ENCODE results near the gene TMEM47. TPM values are rescaled to one million over a fixed set of nuclear protein-coding genes. Genes with fewer than 3 reads are reported as not detected.

TMEM47 gene
- 10 to 100 TPM in 2 of 3 donors, 1 to 10 TPM in 1; 2.7 to 13.6 (median 10.5) TPM for polyA plus RNA-seq

DNA sequence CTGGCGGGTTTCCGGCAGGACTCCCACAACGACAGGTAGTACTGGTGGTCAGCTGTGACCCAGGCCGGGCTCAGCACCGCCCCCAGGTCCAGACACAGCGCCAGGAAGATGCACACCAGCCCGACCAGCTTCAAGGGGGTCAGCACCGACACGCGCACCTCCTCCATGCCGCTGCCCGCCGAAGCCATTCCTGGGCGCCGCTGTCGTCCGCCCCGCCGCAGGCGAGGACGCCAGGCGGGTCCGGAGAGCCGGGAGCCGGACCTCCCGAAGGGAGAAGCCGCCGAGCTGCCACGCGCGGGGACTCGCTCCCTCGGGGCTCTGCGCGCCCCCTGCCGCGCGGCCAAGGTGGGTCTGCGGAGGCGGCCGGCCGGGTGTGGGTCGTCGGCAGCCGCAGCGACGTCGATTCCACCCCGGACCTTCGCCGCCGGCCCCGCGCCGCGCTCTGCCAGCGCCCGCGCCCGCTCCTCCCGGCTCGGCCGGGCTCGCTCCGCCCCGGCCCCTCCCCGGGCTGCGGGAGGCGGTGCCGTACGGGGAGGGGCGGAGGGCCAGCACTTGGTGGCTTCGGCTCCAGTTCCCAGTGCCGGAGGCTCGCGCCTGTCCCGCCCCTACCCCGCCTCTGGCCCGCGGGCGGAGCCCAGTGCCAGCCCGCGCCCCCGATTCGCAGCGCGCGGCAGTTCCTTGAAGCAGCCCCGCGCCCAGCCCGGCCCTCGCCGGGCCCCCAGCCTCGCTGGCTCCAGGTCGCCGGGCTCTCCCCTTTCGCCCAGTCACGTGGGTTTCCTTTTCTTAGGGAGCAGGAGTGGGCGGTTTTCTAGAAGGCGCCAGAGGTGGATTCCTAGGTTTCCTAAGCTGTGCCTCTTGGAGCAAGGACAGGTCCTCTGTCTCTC is at the start of gene TMEM47:
TMEM47 (minus strand) TSS at position 444 of the 884 bp plus-strand sequence; CDS start at position 188, 256 bp downstream.
- 1 to 20% (median 2%) methylated on average over 48 to 95 of the region's 100 CpGs for WGBS, 3 donors
- no peak within 1 kb of the TSS for H3K27ac ChIP-seq (ENCODE audit: low read depth, low read length)

DNA sequence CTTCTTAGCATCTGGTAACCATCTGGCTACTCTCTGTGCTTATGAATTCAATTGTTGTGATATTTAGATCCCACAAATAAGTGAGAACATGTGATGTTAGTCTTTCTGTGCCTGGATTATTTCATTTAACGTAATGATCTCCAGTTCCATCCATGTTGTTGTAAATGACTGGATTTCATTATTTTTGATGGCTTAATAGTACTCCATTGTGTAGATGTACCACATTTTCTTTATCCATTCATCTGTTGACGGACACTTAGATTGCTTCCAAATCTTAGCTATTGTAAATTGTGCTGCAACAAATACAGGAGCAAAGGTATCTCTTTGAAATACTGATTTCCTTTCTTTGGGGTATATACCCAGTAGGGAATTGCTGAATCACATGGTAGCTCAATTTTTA is 30.0 kb upstream of the TMEM47 start:
- no peak overlapping the region for H3K27ac ChIP-seq (ENCODE audit: low read depth, low read length)
- WGBS, 3 donors: 43 to 67% (median 50%) methylated on average over 2 of the region's 2 CpGs

DNA sequence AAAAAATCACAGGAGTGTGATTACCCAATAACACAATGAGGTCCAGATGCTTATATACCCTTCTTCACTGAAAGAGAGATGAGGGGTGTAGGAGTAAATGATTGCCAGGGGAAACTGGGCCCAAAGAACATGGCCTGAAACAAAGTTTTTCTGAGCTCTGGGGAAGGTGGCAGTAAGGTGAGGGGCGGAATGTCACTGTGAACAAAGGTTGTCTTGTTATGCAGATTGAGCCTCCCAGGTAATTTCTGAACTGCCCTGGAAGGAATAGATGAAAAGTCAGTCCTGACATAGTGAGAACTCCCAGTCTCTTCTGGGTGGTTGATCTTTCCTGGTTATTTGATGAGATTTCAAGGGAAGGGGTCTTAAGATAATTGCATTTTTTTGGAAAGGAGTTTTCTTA is 2.5 kb upstream of the TMEM47 start:
- no peak overlapping the region for H3K27ac ChIP-seq (ENCODE audit: low read depth, low read length)
- WGBS, 3 donors: 58 to 97% (median 80%) methylated on average over 1 of the region's 1 CpG

DNA sequence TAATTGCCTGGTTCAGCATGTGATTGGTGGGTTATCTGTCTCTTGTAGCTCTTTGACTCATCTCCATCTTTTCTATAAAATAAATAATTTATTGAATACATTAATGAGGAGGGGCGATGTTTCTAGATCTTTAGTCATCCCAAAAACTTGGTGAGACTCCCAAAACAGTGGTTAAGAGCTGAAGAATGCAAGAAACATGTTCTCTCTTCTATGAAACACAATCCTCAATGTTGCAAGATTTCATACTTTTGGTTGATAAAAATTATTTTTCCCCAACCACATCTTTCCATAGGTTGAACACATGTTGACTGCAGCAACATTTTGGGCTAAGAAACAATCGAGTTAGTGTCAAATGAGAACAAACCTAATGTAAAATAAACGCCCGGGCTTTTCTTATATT is 1.2 kb upstream of the TMEM47 start:
- 68 to 84% (median 71%) methylated on average over 4 of the region's 4 CpGs for WGBS, 3 donors
- no peak overlapping the region for H3K27ac ChIP-seq (ENCODE audit: low read depth, low read length)

DNA sequence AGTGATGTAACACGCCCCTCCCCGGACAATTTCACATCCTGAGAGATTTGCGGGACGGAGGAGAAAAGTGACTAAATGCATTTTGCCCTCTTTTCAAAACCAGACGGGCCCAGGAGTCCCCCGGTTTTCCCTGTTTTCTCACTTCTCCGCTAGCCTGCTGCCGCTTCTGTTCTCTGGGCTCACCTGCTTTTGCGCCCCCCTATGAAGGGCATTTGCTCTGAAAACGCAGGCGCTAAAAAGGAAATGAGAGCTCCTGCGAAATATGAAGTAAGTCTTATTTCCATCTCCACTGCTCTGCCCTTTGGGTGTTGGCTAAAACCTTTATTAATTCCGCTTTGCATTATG is 613 bp upstream of the TMEM47 start:
- 4 to 29% (median 6%) methylated on average over 13 of the region's 13 CpGs for WGBS, 3 donors
- no peak overlapping the region for H3K27ac ChIP-seq (ENCODE audit: low read depth, low read length)

DNA sequence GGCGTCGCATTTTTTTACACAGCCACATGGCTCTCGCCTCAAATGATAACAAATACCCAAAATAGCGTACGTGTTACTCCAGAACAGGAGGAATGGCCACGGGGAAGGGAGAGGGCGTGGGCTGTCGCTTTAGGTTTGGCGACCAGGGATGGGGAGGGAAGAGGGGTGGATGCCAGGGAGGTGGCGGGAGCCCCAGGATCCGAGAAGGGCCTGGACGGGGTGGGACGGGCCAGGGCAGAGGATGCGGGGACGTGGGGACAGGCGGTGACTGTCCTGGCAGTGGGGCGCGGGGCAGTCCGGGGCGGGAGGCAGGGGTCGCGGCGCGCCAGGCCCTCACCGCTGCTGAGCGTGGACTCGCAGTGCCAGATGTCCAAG is 631 bp downstream of the TMEM47 start:
- WGBS, 3 donors: 2 to 29% (median 3%) methylated on average over 16 to 27 of the region's 27 CpGs
- H3K27ac ChIP-seq (ENCODE audit: low read depth, low read length): no peak overlapping the region

DNA sequence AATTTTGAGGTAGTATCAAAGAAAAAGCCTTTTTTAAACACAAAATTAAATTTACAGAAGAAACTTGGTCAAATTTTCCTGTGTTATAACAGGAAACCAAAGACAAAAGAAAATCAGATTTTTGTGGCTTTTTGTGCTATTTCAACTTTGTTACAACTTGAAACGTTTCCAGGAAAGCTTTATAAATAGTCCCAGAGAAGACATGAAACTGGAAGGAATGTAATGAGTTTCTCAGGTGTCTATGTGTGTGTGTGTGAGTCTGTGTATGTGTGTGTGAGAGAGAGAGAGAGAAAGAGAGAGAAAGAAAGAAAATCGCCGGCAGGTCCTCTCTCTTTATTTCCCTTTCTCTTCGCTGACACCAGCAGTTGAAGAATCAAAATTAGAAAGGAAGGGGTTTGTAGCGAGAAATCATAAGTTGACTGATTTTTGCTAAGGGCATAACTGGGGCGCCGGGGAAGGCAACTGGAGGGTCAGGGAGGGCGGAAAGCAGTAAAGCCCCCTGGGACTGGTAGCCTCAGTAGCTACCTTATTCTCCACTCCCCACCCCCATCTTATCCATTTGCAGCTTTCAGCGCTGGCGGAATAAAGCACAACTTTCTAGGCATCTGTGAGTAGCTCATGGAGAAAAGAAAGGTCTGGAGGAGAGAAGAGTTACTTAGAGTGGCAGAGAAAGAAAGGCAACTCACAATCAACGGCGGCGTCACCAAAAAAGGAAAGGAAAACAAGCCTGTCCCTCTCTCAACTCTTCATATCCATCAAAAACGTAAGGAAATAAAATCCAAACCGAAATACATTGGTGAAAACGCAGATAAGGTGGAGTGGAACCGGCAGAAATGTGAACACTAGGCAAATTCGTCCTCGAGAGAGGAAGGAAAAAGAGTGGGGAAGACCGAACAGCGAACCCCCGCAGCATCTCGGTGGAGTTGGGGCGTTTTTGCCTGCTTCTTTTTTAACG is 1.3 kb downstream of the TMEM47 start:
- WGBS, 3 donors: 2 to 22% (median 5%) methylated on average over 18 to 25 of the region's 25 CpGs
- no peak overlapping the region for H3K27ac ChIP-seq (ENCODE audit: low read depth, low read length)

DNA sequence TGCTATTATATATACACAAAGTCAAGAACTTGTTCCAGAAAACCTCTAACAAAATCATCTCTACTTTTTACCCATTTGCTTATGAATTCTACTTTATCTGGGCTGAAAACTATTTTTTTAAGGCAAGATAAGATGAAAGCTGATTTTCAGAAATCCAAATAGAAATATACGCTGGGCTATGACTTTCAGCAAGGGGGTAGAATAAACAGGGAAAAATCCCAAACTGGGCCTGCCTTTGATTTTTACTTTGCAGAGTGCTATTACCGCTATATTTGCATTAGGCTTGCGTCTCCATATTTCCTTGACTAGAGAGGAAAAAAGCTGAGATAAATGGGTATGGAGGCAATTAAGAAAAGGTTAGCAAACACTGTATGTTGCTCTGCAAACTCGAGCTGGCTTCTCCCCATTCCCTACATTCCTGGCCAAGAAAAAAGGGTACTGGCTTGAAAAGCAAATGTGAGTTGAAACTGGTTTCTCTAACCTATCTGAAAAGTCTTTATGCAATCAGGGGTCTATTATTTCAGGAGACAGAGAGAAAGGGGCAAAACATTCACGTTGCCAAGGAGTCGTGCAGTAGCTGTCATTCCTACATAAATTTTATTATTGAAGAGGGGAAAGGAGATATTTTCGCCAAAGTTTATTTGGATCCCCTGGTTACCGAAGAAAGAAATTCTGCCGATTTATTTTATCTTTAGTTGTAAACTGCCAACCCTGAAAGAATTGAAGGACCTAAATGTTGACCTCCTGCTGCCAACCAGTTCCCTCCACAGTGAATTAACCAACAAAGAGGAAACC is 2.2 kb downstream of the TMEM47 start:
- WGBS, 3 donors: 35 to 51% (median 38%) methylated on average over 9 of the region's 9 CpGs
- H3K27ac ChIP-seq (ENCODE audit: low read depth, low read length): no peak overlapping the region

DNA sequence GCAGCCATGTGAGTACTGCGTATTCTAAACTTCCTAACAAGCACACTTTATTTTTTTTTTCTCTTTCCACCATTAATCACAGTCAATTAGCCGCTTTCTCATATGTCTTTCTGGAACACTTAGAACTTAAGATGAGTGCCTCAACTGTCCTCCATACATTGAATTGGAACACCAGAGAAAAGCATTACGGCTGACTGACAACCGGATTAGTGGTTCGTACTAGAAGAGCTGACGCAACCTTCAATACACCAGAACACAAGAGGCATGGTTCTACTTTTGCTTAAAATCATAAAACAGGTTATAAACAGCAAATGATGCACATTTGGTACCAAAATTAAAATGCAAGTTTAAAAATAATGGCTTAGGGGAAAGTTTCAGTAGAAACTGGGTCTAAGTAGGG is 3.3 kb downstream of the TMEM47 start:
- H3K27ac ChIP-seq (ENCODE audit: low read depth, low read length): no peak overlapping the region
- 43 to 86% (median 57%) methylated on average over 6 of the region's 6 CpGs for WGBS, 3 donors

DNA sequence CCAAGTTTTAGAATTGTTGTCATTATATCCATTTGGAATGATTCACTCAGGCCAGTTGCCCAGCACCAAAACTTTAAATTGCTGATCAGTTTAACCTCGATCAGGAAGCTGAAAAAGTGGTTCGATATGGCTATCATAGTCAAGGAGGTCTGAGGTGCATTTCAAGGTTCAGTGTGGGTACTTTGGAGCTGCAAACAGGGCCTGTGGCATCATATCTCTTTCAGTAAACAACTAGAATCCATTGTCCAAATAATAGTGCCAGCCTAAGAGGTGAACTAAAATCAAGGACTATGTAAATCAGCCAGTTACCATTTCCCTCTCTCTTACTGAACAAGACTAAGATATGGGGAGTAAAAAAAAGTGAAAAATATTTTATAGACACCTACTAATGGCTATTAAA is 14.2 kb downstream of the TMEM47 start:
- WGBS, 3 donors: 30 to 82% (median 80%) methylated on average over 2 of the region's 2 CpGs
- no peak overlapping the region for H3K27ac ChIP-seq (ENCODE audit: low read depth, low read length)

DNA sequence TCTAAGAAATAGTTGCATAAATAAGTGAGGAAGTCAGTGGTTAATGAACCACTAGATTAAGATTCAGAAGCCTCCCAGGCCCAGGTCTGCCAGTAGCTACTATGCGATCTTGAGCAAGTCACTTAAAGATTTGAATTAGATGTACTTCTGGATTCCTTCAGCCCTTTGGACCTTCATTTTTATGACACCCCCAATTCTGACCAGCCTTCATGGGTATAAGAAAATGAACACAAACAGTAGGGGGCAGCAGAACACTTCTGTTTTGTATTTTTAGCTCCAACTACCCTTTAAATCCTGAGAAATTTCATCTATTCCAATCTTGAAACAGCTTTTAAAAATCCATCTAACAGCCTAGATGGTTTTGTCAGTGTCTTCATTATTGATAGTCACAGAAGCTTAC is 19.0 kb downstream of the TMEM47 start:
- WGBS, 3 donors: 40 to 60% (median 50%) methylated on average over 1 of the region's 1 CpG
- no peak overlapping the region for H3K27ac ChIP-seq (ENCODE audit: low read depth, low read length)

DNA sequence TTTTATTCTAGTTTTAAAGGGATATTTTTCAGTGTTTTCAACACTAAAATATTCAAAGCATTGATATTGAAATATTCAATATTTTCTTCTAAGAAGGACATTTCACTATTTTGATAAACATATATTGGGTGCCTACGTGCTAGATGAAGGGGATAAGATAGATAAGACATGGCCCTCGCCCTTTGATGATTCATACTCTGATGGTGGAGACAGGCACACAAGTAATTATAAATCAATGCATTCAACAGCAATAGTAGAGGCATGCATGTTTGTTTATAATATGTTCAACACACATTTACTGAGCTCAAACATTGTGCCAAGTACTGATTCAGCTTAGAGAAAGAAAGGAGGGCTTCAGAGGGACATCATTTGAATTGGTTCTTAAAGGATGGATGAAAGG is 22.7 kb downstream of the TMEM47 start:
- 51 to 80% (median 65%) methylated on average over 2 of the region's 2 CpGs for WGBS, 3 donors
- H3K27ac ChIP-seq (ENCODE audit: low read depth, low read length): no peak overlapping the region

DNA sequence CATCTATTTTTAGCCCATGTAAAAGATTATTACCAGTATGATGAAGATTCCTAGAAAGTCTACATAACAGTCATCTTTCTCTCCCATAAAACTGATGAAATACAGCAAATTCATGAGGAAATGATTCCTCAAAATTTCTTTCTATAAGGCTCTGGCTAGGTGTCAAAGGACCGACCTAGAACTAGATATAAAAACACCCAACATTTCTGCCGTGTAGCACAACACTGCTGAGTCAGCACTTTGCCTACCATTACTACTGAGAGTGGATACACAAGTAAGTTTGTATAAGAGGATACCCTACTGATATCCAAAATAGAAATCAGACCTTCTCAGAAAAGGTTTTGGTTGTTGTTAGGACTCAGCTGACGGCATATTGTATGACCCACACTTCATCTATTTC is 24.7 kb downstream of the TMEM47 start:
- 57 to 59% (median 59%) methylated on average over 3 of the region's 3 CpGs for WGBS, 3 donors
- no peak overlapping the region for H3K27ac ChIP-seq (ENCODE audit: low read depth, low read length)

DNA sequence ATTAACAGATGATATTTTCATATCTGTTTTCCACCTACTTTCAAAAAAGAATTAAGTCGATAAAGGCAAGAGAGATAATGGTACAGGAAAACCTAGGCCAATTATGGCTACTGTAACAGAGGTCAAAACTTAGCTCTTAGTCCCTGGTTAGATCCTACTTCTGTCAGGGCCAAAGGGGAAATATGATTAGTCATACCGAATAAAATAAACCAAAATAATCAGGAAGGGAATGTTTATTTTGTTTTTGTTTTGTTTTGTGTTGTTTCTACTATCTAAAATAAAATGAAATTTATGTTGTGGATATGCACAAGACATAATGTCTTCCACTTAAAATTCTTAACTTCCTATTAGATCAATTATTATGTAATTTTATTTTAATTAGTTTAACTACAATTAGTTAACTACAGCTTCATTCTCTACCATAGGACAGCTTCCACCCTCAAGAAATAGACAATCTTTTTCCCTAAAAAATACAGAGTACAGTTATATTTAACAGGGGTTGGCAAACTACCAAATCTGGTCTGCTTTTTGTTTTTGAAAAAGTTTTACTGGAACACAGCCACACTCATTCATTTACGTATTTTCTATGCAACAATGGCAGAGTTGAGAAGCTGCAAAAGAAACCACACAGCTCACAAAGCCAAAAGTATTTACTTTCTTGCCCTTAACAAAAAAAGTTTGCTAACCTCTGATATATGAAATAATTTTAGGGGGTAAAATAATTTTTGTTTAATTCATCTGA is 25.4 kb downstream of the TMEM47 start:
- 40 to 77% (median 54%) methylated on average over 3 of the region's 3 CpGs for WGBS, 3 donors

DNA sequence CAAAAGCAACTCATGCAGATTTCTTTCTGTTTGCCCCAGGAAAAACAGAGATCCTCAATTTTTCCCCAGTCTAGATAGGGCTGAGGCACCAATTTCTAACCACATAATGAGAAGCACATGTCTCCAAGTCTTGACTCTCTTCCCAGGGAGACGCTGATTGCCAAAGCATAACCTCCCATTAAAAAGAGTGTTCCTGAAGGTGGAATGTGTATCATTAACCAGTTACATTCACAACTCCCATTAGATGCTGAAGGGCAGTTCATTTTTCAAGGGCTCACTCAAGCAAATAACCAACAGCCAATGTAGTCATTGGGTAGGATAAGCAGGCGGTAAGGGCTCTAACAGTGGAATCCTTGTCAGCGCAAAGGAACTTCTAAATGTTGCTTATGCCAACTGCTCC is 27.5 kb downstream of the TMEM47 start:
- no peak overlapping the region for H3K27ac ChIP-seq (ENCODE audit: low read depth, low read length)
- WGBS, 3 donors: 55 to 84% (median 82%) methylated on average over 3 of the region's 3 CpGs

More for the DNA sequence above, 25.4 kb downstream of the TMEM47 start:
- no peak overlapping the region for H3K27ac ChIP-seq (ENCODE audit: low read depth, low read length)

DNA sequence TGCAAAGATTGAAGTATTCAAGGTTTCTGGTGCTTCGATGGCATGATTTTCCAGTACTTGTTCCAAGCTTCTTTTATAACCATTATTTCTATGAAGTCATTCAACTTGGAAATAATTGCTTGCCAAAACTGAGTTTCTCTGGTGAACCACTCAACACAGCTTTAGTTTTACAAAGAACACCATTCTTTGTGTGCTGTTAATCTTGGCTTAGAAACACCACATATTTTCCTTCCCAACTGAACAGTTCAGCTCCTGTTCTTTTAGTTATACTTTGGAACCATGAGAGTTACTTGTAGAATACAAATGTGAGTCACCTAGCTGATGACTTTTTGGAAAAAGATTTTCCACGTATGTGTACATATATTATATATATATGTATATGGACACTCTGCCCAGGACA is 32.7 kb downstream of the TMEM47 start:
- no peak overlapping the region for H3K27ac ChIP-seq (ENCODE audit: low read depth, low read length)
- whole genome bisulfite sequencing, 3 donors: 56 to 69% (median 64%) methylated on average over 2 of the region's 2 CpGs

DNA sequence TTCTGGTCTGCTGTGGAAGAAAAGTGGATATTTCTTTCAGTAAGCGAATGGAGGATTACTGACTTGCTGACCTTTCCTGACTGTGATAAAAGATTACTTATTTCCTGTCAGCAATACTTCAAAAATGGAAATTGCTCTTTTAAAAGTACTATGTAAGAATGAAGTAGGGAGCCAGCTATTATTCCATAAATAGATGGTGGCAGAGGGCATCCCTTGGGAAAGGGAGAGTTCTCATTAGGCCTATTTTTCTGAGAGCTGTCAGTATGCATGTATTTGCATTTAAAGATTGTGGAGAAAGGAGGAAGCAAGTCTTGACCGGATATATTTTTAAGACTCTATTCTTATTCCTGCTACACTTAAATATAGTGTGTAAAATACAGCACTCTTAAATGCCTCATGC is 37.2 kb downstream of the TMEM47 start:
- no peak overlapping the region for H3K27ac ChIP-seq (ENCODE audit: low read depth, low read length)
- WGBS, 3 donors: 50 to 69% (median 62%) methylated on average over 2 of the region's 2 CpGs

DNA sequence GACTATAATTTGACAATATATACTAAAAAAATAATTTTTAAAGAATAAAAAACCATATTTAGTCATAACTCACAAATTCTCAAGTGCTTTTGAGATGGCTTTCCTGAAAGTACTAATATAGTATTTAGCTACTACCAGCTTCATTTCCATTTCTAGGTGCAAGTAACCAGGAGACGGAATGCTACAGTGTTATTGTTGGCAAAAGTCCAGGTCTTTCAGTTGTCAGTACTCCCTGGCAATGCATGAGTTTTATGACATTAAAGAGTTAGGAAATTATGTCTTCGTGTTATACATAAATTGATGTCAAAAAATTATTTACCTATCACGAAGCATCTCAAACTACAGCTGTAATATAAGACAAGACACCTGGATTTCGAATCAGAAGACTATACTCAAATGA is 45.0 kb downstream of the TMEM47 start:
- WGBS, 3 donors: 46 to 52% (median 47%) methylated on average over 4 of the region's 4 CpGs
- H3K27ac ChIP-seq (ENCODE audit: low read depth, low read length): no peak overlapping the region
